ENCODE measurements around the gene NLRP3. TPM values are rescaled to one million over a fixed set of nuclear protein-coding genes. Genes with fewer than 3 reads are reported as not detected.

Gene NLRP3
- total and polyA plus RNA-seq, 2 experiments from 2014 or later, result 0.42 TPM; not detected in 1

DNA sequence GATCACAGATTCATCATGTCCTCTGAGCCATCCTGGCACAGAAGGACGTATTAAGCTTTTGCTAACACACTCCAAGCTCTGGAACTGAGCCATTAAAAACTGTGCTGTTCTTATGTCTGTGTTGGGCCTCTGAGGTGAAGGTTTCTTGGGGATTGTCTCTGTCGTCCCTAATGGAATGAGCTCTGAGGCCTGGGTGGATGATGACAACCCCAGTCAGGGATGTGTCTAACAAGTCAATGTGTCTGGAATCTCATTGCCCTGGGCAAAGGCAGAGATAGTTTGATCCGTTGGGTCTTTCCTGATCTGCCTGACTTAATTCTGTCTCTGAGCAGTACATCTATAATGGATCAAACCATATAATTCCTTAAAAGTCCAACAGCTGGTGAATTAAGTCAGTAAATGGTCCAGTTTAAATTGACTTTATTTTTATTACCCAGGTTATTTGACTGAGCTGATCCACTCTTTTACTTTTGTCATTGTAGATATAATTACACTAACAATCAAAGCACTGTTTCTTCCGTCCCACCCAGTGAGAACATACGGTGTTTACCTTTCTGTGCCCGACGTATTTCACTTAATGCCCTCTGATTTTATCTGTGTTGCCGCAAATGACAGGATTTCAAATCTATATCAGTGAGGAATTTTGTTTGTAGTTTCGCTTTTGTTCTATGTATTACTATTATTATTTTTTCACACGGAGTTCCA lies 80.8 kb downstream of the NLRP3 start (continued):
- TF ChIP-seq, protein P1, sequence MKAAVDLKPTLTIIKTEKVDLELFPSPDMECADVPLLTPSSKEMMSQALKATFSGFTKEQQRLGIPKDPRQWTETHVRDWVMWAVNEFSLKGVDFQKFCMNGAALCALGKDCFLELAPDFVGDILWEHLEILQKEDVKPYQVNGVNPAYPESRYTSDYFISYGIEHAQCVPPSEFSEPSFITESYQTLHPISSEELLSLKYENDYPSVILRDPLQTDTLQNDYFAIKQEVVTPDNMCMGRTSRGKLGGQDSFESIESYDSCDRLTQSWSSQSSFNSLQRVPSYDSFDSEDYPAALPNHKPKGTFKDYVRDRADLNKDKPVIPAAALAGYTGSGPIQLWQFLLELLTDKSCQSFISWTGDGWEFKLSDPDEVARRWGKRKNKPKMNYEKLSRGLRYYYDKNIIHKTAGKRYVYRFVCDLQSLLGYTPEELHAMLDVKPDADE (IDR thresholded peaks at IDR 0.05), result no peak
- no peak for TF ChIP-seq ZNF331 (CRISPR knock-in tag; IDR thresholded peaks at IDR 0.05; ENCODE audit: low read depth)
- TF ChIP-seq NANOG (IDR thresholded peaks at IDR 0.05; ENCODE audit: borderline replicate concordance), result no peak
- no peak for TF ChIP-seq POLR2AphosphoS5 (IDR thresholded peaks at IDR 0.05; ENCODE audit: low read depth)

Other genes starting within 250 kb of the NLRP3 start
- 43.9 and 45.7 TPM in 2 replicates for gene ZNF124, start 244.2 kb upstream of the NLRP3 start, total RNA-seq (2014; rRNA removed; shearing (Covaris generic))
- 18.4 and 23.2 TPM in 2 replicates for gene ZNF124, start 244.2 kb upstream of the NLRP3 start, polyA plus RNA-seq (2016; fragmentation: Nextera tagmentation; extraction: Ambion mirVana)
- not detected in 2 replicates for gene VN1R5, start 160.1 kb upstream of the NLRP3 start, total RNA-seq (2014; rRNA removed; shearing (Covaris generic))
- not detected in 2 replicates for gene VN1R5, start 160.1 kb upstream of the NLRP3 start, polyA plus RNA-seq (2016; fragmentation: Nextera tagmentation; extraction: Ambion mirVana)
- 102 and 127 TPM in 2 replicates for gene ZNF496, start 84.3 kb upstream of the NLRP3 start, total RNA-seq (2014; rRNA removed; shearing (Covaris generic))
- gene ZNF496, start 84.3 kb upstream of the NLRP3 start, polyA plus RNA-seq (2016; fragmentation: Nextera tagmentation; extraction: Ambion mirVana), result 20.4 and 22.0 TPM in 2 replicates
- not detected in 2 replicates for gene OR2B11, start 41.9 kb downstream of the NLRP3 start, total RNA-seq (2014; rRNA removed; shearing (Covaris generic))
- not detected in 2 replicates for gene OR2B11, start 41.9 kb downstream of the NLRP3 start, polyA plus RNA-seq (2016; fragmentation: Nextera tagmentation; extraction: Ambion mirVana)
- not detected in 2 replicates for gene OR2C3, start 120.3 kb downstream of the NLRP3 start, total RNA-seq (2014; rRNA removed; shearing (Covaris generic))
- gene OR2C3, start 120.3 kb downstream of the NLRP3 start, polyA plus RNA-seq (2016; fragmentation: Nextera tagmentation; extraction: Ambion mirVana), result not detected in 2 replicates
- not detected in 2 replicates for gene GCSAML, start 133.0 kb downstream of the NLRP3 start, total RNA-seq (2014; rRNA removed; shearing (Covaris generic))
- not detected in 2 replicates for gene GCSAML, start 133.0 kb downstream of the NLRP3 start, polyA plus RNA-seq (2016; fragmentation: Nextera tagmentation; extraction: Ambion mirVana)
- gene OR2G2, start 172.2 kb downstream of the NLRP3 start, total RNA-seq (2014; rRNA removed; shearing (Covaris generic)), result not detected in 2 replicates
- not detected in 2 replicates for gene OR2G2, start 172.2 kb downstream of the NLRP3 start, polyA plus RNA-seq (2016; fragmentation: Nextera tagmentation; extraction: Ambion mirVana)
- gene OR2G3, start 189.4 kb downstream of the NLRP3 start, total RNA-seq (2014; rRNA removed; shearing (Covaris generic)), result not detected in 2 replicates
- gene OR2G3, start 189.4 kb downstream of the NLRP3 start, polyA plus RNA-seq (2016; fragmentation: Nextera tagmentation; extraction: Ambion mirVana), result not detected in 2 replicates